GM12873 (cell line): Measurements from ENCODE around the gene RPH3AL.

Source experiments
- CTCF ChIP-seq: IDR thresholded peaks from 2 replicates; pipeline ENCODE4 v1.5.1; 2012; ENCODE audit warnings: low read depth, mild to moderate bottlenecking, moderate library complexity, low read length, control low read depth; ENCODE audit not compliant: insufficient read depth; ENCODE audit errors: missing control alignments

RPH3AL gene

GRCh38 chr17:204427-205147 lies 148.0 kb downstream of the RPH3AL start:
- TF ChIP-seq CTCF: no peak

DNA sequence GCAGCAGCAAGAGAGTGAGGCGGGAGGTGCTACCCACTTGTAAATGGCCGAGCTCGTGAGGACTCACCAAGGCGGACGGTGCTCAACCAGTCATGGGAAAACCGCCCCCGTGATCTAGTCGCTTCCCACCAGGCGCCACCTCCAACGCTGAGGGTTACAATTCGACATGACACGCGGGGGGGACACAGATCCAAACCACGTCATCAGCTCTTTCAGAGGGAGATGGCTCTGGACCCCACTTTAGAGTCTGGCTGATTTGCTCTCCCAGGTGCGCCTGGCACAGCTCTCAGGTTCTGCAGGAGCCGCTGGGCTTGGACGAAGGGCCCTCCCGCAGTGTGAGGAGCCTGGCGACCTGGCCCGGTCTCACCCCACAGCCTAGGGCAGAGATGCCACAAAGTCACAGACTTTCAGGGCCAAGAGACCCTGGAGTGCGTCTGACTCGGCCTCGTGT lies 150.1 kb downstream of the RPH3AL start:
- no peak for TF ChIP-seq CTCF

DNA sequence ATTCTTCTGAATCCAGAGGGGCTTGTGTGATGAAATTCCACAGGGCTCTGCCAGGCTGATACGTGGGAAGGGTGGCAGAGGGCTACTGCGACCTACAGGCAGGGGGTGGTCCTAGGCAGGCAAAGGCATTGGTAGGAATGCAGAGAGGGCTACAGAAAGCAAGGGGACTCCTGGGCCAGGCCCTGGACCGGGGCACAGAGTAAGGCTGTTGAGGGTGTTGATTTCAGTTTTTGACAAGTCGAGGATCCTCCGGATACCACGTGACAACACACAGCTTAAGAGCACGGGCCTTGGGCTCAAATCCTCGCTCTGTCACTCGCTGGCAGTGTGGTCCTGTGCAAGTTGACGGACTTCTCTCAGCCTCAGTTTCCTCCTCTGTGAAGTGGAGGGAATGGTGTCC lies 152.0 kb downstream of the RPH3AL start:
- TF ChIP-seq CTCF: no peak

DNA sequence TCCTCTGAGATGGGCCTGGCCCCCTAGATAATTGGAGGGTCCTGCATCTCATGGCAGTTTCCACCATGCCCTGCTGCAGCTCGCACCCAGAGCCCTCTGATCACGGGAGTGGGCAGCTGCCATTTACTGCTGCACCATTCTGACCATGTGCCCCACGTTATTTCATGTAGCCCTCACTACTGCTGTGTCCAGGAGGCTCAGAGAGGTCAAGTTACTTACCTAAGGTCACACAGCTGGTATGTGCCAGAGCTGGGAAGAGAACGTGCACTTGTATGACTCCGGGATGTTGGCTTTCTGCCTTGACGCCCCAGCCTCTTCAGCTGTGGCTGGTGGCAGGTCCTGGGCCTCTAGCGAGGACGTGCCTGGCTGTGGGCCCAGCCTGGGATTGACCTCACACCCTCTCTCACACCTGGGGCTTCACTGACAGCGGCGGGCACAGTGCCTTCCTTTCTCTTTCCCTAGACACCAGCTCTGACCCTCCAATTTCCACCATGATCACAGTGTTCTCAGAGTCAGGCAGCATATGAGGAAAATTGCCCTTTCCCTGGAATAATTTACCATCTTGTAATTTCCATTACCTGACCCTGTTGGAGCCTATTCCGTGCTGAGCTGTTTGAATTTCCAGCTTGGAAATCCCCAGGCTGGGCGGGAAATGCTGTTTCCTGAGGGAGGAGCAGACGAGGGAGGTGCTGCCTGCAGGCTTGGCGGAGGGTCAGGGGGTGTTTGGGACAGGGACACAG lies 152.6 kb downstream of the RPH3AL start:
- no peak for TF ChIP-seq CTCF

GRCh38 chr17:199191-199604 lies 153.4 kb downstream of the RPH3AL start:
- no peak for TF ChIP-seq CTCF

GRCh38 chr17:197352-197751 lies 155.3 kb downstream of the RPH3AL start:
- TF ChIP-seq CTCF: no peak

DNA sequence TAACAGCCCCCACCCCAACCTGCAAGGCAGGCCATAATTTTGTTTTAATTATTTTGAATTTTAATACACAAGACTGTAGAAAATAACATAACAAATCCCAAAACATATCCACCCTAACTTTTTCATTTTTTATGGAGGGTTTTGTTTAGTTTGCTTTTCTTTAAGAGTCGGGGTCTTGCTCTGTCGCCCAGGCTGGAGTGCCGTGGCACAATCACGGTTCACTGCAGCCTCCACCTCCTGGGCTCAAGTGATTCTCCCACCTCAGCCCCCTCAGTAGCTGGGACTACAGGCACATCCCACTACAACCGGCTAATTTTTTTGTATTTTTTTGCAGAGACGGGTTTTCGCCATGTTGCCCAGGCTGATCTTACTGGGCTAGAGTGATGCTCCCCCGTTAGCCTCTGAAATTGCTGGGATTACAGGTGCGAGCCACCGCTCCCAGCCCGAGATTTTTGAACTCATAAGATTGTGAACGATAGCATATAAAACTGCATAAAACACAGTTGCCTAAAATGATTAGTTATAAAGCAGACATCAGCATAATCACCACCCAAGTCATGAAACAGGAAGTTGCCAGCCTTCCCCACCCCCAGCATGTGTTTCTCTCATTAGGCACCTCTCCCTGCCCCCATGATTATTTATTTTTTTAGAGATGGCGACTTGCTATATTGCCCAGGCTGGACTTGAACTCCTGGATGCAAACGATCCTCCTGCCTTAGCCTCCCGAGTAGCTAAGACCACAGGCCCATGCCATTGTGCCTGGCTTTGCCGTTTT lies 157.6 kb downstream of the RPH3AL start:
- no peak for TF ChIP-seq CTCF
